Urothelium cell line (cell line): ENCODE measurements around the gene TMEM205.

Experiments
- DNase-seq: peaks from one replicate; pipeline ENCODE4 v3.0.0; 2011; ENCODE audit warnings: low spot score, mixed read lengths
- FAIRE-seq: peaks from 2 replicates; lab custom pipeline; 2011; peaks lifted over from hg19 to GRCh38; lab: Jason Lieb, UNC

The TMEM205 gene

DNA sequence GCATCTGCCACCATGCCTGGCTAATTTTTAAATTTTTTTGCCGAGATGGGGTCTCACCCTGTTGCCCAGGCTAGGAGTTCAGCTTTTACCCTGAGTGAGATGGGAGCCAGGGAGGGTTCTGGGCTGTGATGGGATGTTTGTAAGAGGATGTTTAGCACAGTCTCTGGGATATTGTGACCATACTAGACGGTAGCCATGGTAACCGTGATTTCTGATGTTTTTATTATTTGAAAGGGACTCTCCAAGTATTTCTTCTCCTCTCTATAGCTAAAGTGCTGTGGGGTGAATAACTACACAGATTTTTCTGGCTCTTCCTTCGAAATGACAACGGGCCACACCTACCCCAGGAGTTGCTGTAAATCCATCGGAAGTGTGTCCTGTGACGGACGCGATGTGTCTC lies 39.7 kb downstream of the TMEM205 start:
- DNase-seq (no peak), FAIRE-seq (no peak)

DNA sequence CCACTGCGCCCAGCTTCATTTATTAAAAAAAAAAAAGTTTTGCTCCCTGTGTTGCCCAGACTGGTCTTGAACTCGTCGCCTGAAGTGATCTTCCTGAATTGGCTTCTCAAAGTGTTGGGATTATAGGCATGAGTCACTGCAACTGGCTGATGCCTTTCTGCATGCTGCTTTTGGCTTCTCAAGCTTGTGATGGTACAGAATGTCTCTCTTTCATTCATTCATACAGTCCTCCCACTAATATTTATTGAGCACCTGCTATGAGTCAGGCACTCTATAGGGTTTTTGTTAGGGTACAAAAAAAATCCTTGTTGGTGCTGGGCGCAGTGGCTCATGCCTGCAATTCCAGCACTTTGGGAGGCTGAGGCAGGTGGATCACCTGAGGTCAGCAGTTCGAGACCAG lies 41.1 kb downstream of the TMEM205 start:
- FAIRE-seq (no peak), DNase-seq (no peak)

DNA sequence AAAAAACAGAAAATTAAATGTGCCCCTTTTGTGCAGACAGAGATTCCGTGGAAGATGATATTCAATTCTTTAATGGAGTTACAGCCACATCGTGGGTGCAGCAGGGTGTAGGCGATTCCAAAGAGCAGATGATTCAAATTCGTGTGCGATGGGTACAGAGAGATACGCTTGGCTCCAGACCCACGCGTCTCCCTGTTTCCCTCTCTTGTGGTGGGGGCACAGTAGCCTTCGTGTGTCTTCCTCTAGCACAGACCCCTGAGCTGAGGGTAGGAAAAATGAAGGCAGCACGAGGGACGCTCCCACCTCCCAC lies 45.3 kb downstream of the TMEM205 start:
- no peak for DNase-seq
- FAIRE-seq, result no peak

DNA sequence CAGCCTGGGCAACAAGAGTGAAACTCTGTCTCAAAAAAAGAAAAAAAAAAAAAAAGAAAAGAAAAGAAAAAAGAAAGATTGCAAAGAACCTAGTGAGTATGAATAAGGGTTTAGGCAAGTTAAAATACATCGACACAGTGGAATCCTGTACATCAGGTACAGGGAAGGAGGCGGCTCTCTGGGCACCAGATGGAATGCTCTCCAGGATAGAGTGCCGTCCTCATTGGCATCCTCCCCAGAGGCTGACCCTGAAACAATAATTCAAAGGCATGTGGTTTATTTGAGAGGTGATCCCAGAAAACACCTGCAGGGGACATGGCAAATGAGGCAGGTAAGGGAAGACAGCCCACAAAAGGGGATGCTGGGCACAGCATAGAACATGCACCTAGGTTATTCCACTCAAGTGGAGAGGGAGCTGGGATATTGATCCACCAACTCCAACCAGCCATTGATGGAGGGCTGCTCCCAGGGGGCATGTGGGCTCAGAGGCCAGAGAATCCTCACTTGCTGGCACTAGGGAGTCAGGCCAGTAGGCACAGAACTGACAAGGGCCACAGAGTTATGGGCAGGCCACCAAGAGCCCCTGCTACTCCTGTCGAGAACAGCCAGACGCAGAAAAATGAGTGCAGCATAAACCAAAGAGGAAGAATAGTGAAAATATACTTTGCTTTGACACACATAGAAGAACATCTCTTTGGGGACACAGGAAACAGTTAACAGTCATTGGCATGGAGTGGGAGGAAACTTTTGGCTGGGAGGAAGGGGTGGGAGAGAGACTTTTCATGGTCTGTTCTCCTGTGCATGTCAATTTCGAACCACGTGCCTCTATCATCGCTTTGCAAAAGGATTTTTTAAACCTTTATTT lies 45.9 kb downstream of the TMEM205 start:
- DNase-seq (no peak), FAIRE-seq (no peak)

DNA sequence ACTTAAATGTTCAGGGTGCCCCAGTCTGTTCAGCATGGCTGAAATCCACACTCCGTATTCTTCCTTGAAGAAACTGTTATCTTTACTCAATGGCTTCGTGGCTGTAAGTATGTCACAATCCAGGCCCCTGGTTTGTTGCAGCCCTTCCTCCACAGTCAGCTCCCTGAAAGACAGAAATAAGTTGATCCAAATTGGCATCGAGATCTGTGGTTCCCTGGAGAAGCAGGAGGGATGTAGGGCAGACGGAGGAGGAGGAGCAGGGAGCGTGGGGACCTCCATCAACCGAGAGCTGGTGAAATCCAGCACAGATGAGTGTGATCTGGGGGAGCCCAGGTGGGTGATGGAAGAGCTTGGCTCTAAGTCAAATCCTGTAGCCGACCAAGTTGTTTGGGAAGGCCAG lies 49.8 kb downstream of the TMEM205 start:
- DNase-seq, result no peak

DNA sequence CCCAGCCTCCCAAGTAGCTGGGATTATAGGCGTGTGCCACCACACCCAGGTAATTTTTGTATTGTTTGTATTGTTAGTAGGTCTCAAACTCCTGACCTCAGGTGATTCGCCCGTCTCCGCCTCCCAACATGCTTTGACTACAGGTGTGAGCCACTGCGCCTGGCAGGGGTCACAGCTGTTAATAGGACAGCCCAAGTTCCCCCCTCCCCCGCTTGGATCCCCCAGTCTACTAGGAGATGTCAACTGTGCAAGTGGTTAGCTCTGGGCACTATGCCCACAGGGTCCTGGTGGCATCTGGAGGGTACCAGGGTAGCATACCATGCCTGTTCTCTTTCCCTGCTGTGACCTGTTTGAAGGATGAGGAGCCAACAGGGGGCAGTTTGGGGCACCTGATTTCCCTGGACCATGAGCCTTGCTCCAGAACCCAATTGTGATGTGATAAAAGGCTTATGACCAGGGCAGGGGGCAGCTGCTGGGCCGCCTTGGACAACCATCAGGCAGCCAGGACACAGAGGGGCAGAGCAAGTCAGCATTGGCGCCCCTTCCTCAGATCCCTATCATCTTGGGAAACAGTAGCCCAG lies 50.3 kb downstream of the TMEM205 start, which contains the start of gene TSPAN16:
TSPAN16 (plus strand) TSS at position 496 of the 581 bp plus-strand sequence. CDS start 138 bp downstream, outside the sequence.
- FAIRE-seq (no peak), DNase-seq (no peak)

More for the DNA sequence above, 49.8 kb downstream of the TMEM205 start:
- FAIRE-seq, result no peak

DNA sequence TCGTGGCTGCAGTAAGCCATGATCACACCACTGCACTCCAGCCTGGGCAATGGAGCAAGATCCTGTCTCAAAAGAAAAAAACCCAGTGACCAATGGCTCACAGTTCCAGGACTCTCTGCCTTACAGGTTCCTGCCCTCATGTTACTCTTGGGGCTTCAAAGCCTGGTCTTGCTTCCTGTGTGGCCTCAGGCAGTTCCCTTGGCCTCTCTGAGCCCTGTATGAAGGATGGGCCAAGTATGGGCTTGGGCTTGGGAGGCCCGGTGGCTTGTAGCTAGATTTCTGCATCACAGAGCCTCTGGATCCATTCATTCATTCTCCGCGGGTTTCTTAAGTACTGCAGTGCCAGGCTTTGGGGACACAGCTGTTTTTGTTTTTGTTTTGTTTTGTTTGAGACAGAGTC lies 50.9 kb downstream of the TMEM205 start:
- DNase-seq (no peak), FAIRE-seq (no peak)

DNA sequence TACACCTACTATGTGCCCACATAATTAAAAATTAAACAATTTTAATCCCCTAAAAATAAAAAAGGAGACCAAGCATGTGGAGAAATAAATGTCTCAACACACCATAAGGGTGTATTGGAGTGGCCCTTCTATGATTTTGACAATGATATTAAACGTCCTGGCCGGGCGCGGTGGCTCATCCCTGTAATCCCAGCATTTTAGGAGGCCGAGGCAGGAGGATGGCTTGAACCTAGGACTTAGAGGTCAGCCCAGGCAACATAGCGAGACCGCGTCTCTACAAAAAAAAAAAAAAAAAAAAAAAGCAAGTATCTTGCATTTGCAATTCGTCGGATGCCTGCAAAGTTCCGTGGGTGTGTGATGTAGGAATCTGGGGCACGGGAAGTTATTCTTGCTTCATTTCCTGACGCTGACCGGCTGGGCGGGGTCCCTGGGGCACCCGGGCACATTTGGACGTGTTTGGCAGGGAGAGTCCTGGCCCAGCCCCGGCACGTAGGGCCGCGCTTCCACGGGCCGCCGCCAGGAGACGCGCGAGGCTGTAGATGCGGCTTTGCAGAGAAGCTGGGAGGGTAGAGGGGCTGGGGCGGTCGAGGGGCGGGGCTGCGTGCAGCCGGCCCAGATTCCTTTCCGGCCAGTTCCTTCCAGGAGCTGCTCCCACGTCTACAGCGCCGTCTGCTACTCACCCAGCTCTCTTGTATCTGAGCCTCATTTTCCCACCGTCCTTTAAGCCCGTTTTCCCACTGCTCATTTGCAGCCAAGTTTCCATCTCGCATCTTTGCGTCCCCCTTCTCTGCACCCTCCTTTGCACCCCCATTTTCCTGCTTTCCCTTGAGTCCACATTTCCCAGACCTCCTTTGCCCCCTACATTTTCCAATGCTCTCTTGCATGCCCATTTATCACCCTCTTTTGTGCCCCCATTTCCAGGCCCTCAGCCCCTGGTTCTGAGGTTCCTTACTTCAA lies 52.4 kb downstream of the TMEM205 start:
- DNase-seq (peak; percentile 87), FAIRE-seq (no peak)
